ENCODE data around the gene ALOX12.
"Not testable (repeated sequence)": the region's sequence is repeated elsewhere in the genome, so short reads cannot be mapped to it uniquely, and the experiment has no call there.

Gene ALOX12

DNA sequence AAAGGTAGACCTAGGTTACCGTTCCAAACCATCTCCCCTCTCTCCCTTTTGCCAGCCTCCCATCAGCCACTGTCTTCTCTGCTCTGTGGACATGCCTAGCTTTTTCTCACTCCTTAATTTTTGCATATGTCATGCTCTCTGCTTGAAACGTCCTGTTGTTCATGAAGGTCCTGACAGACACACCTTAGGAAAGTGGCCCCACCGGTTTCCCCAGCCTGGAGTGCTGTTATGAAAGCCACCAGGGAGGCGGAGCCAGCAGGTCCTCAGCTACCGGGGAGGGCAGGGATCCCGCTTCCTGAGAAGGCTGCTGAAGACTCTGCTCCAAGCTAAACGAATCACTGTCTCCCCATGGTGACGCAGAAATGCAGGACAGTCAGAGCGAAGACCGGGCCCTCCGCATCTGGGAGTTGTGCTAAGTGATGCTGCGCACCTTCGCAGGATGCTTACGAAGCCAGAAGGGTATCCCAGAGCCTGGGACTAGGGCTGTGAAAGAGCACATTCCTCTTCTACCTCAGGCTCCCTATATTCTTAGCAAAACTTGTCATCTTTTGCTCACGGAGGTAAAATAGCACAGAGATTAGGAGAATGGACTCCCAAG lies 50.4 kb downstream of the ALOX12 start:
- DNase-seq (ENCODE audit: low spot score), result no peak

DNA sequence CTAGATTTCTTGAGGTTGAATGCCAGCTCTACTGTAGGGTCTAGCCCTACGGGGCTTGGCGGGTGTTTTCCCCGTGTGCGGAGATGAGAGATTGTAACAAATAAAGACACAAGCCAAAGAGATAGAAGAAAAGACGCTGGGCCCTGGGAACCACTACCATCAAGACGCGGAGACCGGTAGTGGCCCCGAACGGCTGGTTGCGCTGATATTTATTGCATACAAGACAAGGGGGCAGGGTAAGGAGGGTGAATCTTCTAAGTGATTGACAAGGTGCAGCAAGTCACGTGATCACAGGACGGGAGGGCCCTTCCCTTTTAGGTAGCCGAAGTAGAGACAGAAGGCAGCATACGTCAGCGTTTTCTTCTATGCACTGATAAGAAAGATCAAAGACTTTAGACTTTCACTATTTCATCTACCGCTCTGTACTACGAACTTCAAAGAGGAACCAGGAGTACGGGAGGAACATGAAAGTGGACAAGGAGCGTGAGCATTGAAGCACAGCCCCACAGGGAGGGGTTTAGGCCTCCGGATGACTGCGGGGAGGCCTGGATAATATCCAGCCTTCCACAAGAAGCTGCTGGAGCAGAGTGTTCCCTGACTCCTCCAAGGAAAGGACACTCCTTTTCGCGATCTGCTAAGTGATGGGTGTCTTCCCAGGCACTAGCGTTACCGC lies 51.0 kb downstream of the ALOX12 start:
- DNase-seq (ENCODE audit: low spot score), result not testable (repeated sequence)

DNA sequence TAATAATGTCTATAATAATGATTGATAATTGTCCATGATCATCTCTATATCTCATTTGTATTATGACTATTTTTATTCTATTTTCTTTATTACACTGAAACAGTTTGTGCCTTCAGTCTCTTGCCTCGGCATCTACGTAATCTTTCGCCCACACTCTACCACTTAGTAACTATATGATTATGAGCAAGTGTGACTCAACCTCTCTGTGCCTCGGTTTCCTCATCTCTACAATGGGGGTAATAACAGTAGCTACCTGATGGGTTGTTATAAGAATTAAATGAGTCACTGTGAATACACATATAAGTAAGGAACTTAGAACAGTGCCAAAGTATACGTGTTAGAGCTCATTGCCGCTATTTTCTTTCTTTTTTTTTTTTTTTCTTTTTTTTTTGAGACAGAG lies 51.7 kb downstream of the ALOX12 start:
- no peak for DNase-seq (ENCODE audit: low spot score)

DNA sequence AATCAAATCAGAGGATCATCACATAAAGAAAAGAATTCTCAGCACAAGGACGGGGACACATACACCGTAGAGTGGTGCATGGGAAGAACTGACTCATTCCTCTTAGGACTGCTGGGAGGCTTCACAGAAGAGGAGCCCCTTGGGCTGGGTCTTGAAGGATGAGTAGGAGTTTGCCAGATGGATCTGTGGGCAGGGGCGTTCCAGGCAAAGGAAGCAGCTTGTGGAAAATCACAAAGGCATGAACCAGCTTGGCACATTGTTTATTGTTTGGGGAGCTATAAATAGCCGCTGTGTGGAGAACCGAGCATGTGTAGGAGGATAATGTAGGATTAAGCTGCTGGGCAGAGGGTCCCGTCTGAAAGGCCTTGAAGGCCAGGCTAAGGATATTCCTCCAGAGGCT lies 53.1 kb downstream of the ALOX12 start:
- DNase-seq (ENCODE audit: low spot score), result no peak

DNA sequence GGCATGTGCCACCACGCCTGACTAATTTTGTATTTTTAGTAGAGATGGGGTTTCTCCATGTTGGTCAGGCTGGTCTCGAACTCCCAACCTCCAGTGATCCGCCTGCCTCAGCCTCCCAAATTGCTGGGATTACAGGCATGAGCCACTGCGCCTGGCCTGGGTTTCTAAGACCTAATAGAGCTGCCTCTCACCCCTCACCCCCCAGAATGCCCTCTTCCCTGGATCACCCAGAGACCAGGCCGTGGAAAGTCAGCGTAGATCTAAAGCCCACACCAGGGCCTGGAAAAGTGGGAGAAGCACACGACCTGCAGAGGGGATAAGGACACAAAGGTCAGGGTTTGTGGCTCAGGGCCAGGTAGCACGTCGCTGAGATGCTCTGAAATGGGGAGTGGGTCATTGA lies 54.7 kb downstream of the ALOX12 start:
- not testable (repeated sequence) for DNase-seq (ENCODE audit: low spot score)

DNA sequence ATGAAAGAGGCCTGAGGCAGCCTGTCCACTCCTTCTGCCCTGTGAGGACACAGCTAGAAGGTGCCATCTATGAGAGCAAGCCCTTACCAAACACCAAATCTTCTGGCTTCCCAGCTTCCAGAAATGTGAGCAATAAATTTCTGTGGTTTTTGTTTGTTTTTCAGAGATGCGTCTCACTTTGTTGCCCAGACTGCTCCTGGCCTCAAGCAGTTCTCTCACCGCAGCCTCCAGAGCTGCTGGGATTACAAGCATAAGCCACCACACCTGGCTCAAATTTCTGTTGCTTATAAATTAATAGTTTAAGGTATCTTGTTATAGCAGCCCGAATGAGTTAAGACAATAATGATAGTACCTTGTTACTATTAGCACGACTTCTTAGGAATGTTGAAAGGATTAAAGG lies 60.5 kb downstream of the ALOX12 start:
- no peak for DNase-seq (ENCODE audit: low spot score)

DNA sequence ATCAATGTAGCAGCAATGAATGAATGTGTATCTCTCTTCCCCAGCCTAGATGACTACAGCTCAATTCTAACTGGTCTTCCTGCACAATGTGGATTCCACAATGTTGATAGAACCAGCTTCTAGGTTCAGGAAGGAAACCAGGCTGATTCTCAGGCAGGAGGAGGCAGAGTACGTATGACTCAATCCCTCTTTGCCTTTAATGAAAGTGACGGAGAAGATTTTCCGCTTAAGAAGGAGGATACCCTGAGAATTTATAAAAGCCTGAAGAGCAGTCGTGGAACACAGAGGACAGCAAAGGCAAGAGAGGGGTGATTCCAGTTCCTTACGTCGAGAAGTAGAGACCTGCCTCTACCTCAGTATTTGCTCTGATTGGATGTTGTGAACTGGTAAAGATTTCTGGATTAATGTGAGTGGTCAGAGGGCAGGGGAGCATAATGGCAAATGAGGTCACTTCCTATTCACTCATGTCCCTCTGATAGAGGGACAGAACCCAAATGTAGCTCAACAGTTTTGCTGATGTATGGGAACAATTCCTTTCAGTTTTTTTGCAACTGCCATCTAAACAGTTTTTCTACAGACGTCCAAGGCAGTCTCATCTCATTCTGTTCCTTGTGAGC lies 63.1 kb downstream of the ALOX12 start:
- DNase-seq (ENCODE audit: low spot score), result no peak

Data from D341Med (cell line).